Adrenal gland (tissue), 12 donors: Measurements from ENCODE around the gene SRSF10. TPM values are rescaled to one million over a fixed set of nuclear protein-coding genes. Genes with fewer than 3 reads are reported as not detected.

ENCODE experiments used
- DNase-seq, 7 donors: peaks; one replicate each; pipeline ENCODE4 v3.0.0-alpha.2; 2019 to 2020
- H3K27ac ChIP-seq, 5 donors: fragments of 200-600 bp; sonication (generic) in 4 of 5; 1 replicate in 3 of 5; 2 replicates in 2 of 5; pipeline versions ENCODE4 v1.5.1 to v1.8.0; 2016 to 2020; ENCODE audit warnings: mild to moderate bottlenecking in 1 of 5
- H3K27me3 ChIP-seq: fragments of 200-600 bp; 2 replicates; pipeline ENCODE4 v1.8.0; 2021
- H3K36me3 ChIP-seq, 2 donors: fragments of 200-600 bp; replicated peaks in 1 of 2; 1 replicate in 1 of 2; 2 replicates in 1 of 2; pipeline versions ENCODE4 v1.5.1 to v1.8.0; 2018 to 2022
- H3K4me1 ChIP-seq, 2 donors: fragments of 200-600 bp; replicated peaks in 1 of 2; 1 replicate in 1 of 2; 2 replicates in 1 of 2; pipeline versions ENCODE4 v1.5.1 to v1.8.0; 2018 to 2021
- H3K4me3 ChIP-seq, 4 donors: fragments of 200-600 bp; sonication (generic) in 3 of 4; one replicate each; pipeline ENCODE4 v1.5.1; 2016 to 2018
- H3K9me3 ChIP-seq, 3 donors: fragments of 200-600 bp; sonication (generic) in 1 of 3; replicated peaks in 1 of 3; 1 replicate in 2 of 3; 2 replicates in 1 of 3; pipeline versions ENCODE4 v1.5.1 to v1.8.0; 2016 to 2021
- CTCF ChIP-seq, 6 experiments: fragments of 450-650 bp in 4 of 6; fragments of 200-600 bp in 2 of 6; sonication (generic) in 1 of 6; IDR thresholded peaks; 1 replicate in 5 of 6; 2 replicates in 1 of 6; pipeline versions ENCODE4 v1.5.1 to v1.8.0; 2016 to 2021; ENCODE audit warnings: antibody characterized with exemption in 6 of 6, mild to moderate bottlenecking in 2 of 6, moderate library complexity in 1 of 6
- POLR2A ChIP-seq, 2 donors: fragments of 450-650 bp; IDR thresholded peaks; one replicate each; pipeline ENCODE4 v1.6.1; 2017; ENCODE audit warnings: antibody characterized with exemption in 2 of 2, mild to moderate bottlenecking in 2 of 2, moderate library complexity in 1 of 2
- WGBS, 4 donors: extraction: QIAGEN DNeasy Blood & Tissue Kit in 2 of 4; methylation state at CpG; one replicate each; pipeline versions ENCODE4 v1.1.5 to v1.1.7; 2013 to 2017; 5-methylcytosine and 5-hydroxymethylcytosine counted together
- intact Hi-C, 2 donors: fragments of 100-400 bp; cut with DNase I; formaldehyde crosslinking; loops; one replicate each; pipeline versions ENCODE4 v1.14.1 to v1.15.0; 2022 to 2023
- polyA plus RNA-seq, 3 donors: library from polyadenylated mRNA; stranded (reverse); fragments of 200-250 nt in 2 of 3; fragments of 350-450 nt in 1 of 3; fragmentation: Illumina TruSeq in 1 of 3; extraction: RNeasy Lipid Tissue Mini Kit (QIAGEN cat#74804) in 1 of 3; gene quantifications; one replicate each; pipeline ENCODE4 v1.2.3, GENCODE V29; 2013 to 2014
- total RNA-seq, 9 donors: library from RNA; depleted of rRNA in 4 of 9; stranded (reverse); fragments of >200 nt in 4 of 9; fragments of 120-200 nt in 1 of 9; fragmentation: NEBNext Ultra II Directional in 1 of 9; extraction: Animal tissue kit (Norgen Biotek cat#: 25700) in 1 of 9; gene quantifications; one replicate each; pipeline versions ENCODE4 v1.1.0 to v1.2.4, GENCODE V29; 2013 to 2023
- donor health status: healthy with polysubstance abuse.
- donor health status: Bipolar disorder and iron deficiency.
- donor health status: DM: yes; HTN: yes; CAD: no.
- donor health status: DM: no; HTN: no; CAD: no.
- donor health status: DM: no; HTN: no; CAD: no.
- donor health status: DM: yes; HTN: yes; CAD: no.

The SRSF10 gene
- total and polyA plus RNA-seq, 12 donors: 65.8 to 190 (median 105) TPM

GRCh38 chr1:23977854-23978191 lies 2.3 kb downstream of the SRSF10 start:
- H3K4me1 ChIP-seq: peaks cover 31 to 46% of the 10 kb centered on the region in 2 donors
- DNase-seq: no peak
- no peaks in the 10 kb centered on the region for H3K9me3 ChIP-seq
- TF ChIP-seq CTCF (IDR thresholded peaks at IDR 0.05) (no peak), POLR2A (IDR thresholded peaks at IDR 0.05) (no peak)
- peaks cover 0 to 13% of the 10 kb centered on the region in 2 donors for H3K36me3 ChIP-seq
- peak overlapping the region in 2 of 5 donors; percentile 43 to 98 for H3K27ac ChIP-seq
- no peaks in the 10 kb centered on the region for H3K27me3 ChIP-seq
- 35 to 50% (median 47%) methylated on average over 1 of the region's 1 CpG for WGBS, 4 donors
- H3K4me3 ChIP-seq: peak overlapping the region in 1 of 4 donors; percentile 97
- intact Hi-C loops: no loop called here

- intact Hi-C loops: no loop called here
- DNase-seq: no peak
- Histone ChIP-seq H3K36me3 (peaks cover 0 to 14% of the 10 kb centered on the region in 2 donors), H3K4me1 (peaks cover 31 to 46% of the 10 kb centered on the region in 2 donors), H3K27ac (peak overlapping the region in 4 of 5 donors; percentile 10 to 98 (median 42)), H3K9me3 (no peaks in the 10 kb centered on the region), H3K4me3 (peak overlapping the region in 1 of 4 donors; percentile 27), H3K27me3 (no peaks in the 10 kb centered on the region)
- WGBS, 4 donors: 51 to 59% (median 54%) methylated on average over 4 of the region's 4 CpGs
- no peak for TF ChIP-seq POLR2A (IDR thresholded peaks at IDR 0.05)
- TF ChIP-seq CTCF (IDR thresholded peaks at IDR 0.05): no peak
These were observed 2.8 kb downstream of the SRSF10 start for GRCh38 chr1:23977187-23977853.

GRCh38 chr1:23967871-23968270 lies 12.3 kb downstream of the SRSF10 start:
- peaks cover 0 to 27% of the 10 kb centered on the region in 2 donors for H3K4me1 ChIP-seq
- H3K36me3 ChIP-seq: peaks cover 0 to 75% of the 10 kb centered on the region in 2 donors
- 50 to 92% (median 73%) methylated on average over 2 of the region's 2 CpGs for whole genome bisulfite sequencing, 4 donors
- no peak overlapping the region for H3K4me3 ChIP-seq
- no peaks in the 10 kb centered on the region for H3K9me3 ChIP-seq
- H3K27ac ChIP-seq: no peak overlapping the region
- intact Hi-C loops: no loop called here
- H3K27me3 ChIP-seq: no peaks in the 10 kb centered on the region
- no peak for DNase-seq
- no peak for TF ChIP-seq CTCF (IDR thresholded peaks at IDR 0.05)

GRCh38 chr1:23966973-23967493 lies 13.1 kb downstream of the SRSF10 start:
- H3K4me1 ChIP-seq: peaks cover 0 to 27% of the 10 kb centered on the region in 2 donors
- H3K27me3 ChIP-seq: no peaks in the 10 kb centered on the region
- no peak overlapping the region for H3K4me3 ChIP-seq
- H3K9me3 ChIP-seq: no peaks in the 10 kb centered on the region
- peak overlapping the region in 1 of 5 donors; percentile 6 for H3K27ac ChIP-seq
- no peak for DNase-seq
- peaks cover 0 to 71% of the 10 kb centered on the region in 2 donors for H3K36me3 ChIP-seq
- no peak for TF ChIP-seq POLR2A (IDR thresholded peaks at IDR 0.05)
- TF ChIP-seq CTCF (IDR thresholded peaks at IDR 0.05): no peak
- intact Hi-C loops: no loop called here
